HUES6 (cell line): Measurements from ENCODE around the gene MYMX.
A peak's percentile ranks its signal among the peaks of the same experiment; 100 is the strongest.

Experiments used
- H3K27ac ChIP-seq: 2 replicates; pipeline ENCODE4 v1.7.0; 2013; ENCODE audit warnings: low read depth, mild to moderate bottlenecking, low read length, inconsistent platforms
- H3K27me3 ChIP-seq: 2 replicates; pipeline ENCODE4 v1.6.1; 2013; ENCODE audit warnings: low read length; ENCODE audit not compliant: control insufficient read depth, insufficient read depth
- H3K36me3 ChIP-seq: 2 replicates; pipeline ENCODE4 v1.6.1; 2013; ENCODE audit warnings: low read length; ENCODE audit not compliant: control insufficient read depth, insufficient read depth
- H3K4me1 ChIP-seq: 2 replicates; pipeline ENCODE4 v1.6.1; 2013; ENCODE audit warnings: low read length; ENCODE audit not compliant: control insufficient read depth, insufficient read depth
- H3K4me3 ChIP-seq: 2 replicates; pipeline ENCODE4 v1.5.1; 2013; ENCODE audit warnings: low read depth, low read length
- H3K9ac ChIP-seq: one replicate; pipeline ENCODE4 v1.6.1; 2013; ENCODE audit warnings: mild to moderate bottlenecking, low read length
- H3K9me3 ChIP-seq: 2 replicates; pipeline ENCODE4 v1.6.1; 2013; ENCODE audit warnings: low read depth, low read length; ENCODE audit not compliant: control insufficient read depth, insufficient read depth

MYMX gene

GRCh38 chr6:44256775-44257024, 40.0 kb downstream of the MYMX start:
- H3K9ac ChIP-seq: peak overlapping the region; percentile 93
- H3K4me3 ChIP-seq: peak overlapping the region; percentile 92
- H3K36me3 ChIP-seq: peaks cover 59% of the 10 kb centered on the region
- no peaks in the 10 kb centered on the region for H3K27me3 ChIP-seq
- H3K9me3 ChIP-seq: no peaks in the 10 kb centered on the region
- peak overlapping the region; percentile 91; the same call in 1 of the 2 replicates for H3K27ac ChIP-seq
- peaks cover 14% of the 10 kb centered on the region for H3K4me1 ChIP-seq

GRCh38 chr6:44257025-44257752, 40.5 kb downstream of the MYMX start, which contains the start of gene SLC35B2:
SLC35B2 (minus strand) TSS chr6:44257528; CDS start chr6:44257410, 118 bp downstream.
- Histone ChIP-seq H3K27ac (peak within 1 kb of the TSS; percentile 91; the same call in 1 of the 2 replicates), H3K4me1 (peaks cover 14% of the 10 kb centered on the region), H3K36me3 (peaks cover 54% of the 10 kb centered on the region), H3K27me3 (no peaks in the 10 kb centered on the region), H3K9me3 (no peaks in the 10 kb centered on the region), H3K4me3 (peak within 1 kb of the TSS; percentile 92), H3K9ac (peak within 1 kb of the TSS; percentile 93)

DNA sequence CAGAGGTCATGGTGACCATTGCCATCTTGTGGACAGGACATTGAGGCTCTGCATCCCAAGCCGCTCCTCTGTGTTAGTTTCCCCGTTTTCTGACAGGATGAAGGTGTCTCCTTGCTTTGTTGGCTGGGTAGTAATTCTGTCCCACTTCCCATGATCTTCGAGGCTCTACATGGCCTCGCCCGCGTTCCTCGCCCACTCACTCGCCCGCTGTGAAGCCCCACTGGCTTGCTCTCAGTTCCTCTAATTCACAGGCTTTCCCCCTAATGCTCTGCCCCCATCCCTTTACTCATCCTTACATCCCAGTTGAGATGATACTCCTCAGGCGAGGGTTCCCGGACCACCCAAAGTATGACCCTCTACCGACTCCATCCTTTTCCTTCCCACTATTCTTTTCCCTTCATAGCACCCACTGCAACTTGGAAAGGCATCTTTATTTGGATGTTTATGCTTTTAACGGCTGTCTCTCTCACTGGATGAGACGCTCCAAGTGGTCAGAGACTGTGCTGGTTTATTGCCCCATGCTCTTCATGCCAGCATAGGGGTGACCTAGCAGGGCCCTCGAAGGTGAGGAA, 41.1 kb downstream of the MYMX start:
- Histone ChIP-seq H3K4me3 (peak overlapping the region; percentile 92), H3K9ac (peak overlapping the region; percentile 75), H3K36me3 (peaks cover 49% of the 10 kb centered on the region), H3K27ac (0 out of 2 replicates have a peak overlapping the region, but pooled peaks have one; percentile 34), H3K4me1 (peaks cover 19% of the 10 kb centered on the region), H3K27me3 (no peaks in the 10 kb centered on the region), H3K9me3 (no peaks in the 10 kb centered on the region)

GRCh38 chr6:44258325-44258863, 41.7 kb downstream of the MYMX start:
- no peak overlapping the region for H3K27ac ChIP-seq
- no peaks in the 10 kb centered on the region for H3K27me3 ChIP-seq
- no peaks in the 10 kb centered on the region for H3K9me3 ChIP-seq
- H3K36me3 ChIP-seq: peaks cover 43% of the 10 kb centered on the region
- peaks cover 24% of the 10 kb centered on the region for H3K4me1 ChIP-seq
- H3K4me3 ChIP-seq: no peak overlapping the region
- H3K9ac ChIP-seq: no peak overlapping the region

- Histone ChIP-seq H3K4me3 (no peak overlapping the region), H3K4me1 (peaks cover 30% of the 10 kb centered on the region), H3K27ac (no peak overlapping the region), H3K36me3 (peaks cover 38% of the 10 kb centered on the region), H3K9ac (no peak overlapping the region), H3K27me3 (no peaks in the 10 kb centered on the region), H3K9me3 (no peaks in the 10 kb centered on the region)
Observed at GRCh38 chr6:44258921-44259320, 42.2 kb downstream of the MYMX start.

DNA sequence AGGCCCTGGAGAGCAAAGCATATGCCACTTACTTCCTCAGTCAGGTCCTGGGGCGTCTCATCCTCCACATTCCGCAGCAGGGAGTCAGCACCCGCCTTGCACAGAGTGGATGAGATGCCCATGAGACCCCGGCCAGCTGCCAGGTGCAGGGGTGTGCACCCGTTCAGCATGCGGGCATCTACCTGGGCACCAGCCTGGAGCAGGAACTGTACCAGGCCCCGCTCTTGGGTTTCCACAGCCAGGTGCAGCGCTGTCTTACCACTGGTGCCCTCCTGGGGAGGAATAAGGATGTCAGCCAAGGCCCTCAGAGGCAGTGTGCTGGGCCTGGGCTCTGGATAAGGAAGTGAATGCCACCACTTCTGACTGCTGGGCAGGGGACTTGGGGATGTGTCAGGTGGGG, 43.3 kb downstream of the MYMX start:
- no peak overlapping the region for H3K27ac ChIP-seq
- H3K4me1 ChIP-seq: peaks cover 38% of the 10 kb centered on the region
- H3K9me3 ChIP-seq: no peaks in the 10 kb centered on the region
- H3K9ac ChIP-seq: no peak overlapping the region
- peaks cover 27% of the 10 kb centered on the region for H3K36me3 ChIP-seq
- no peak overlapping the region for H3K4me3 ChIP-seq
- no peaks in the 10 kb centered on the region for H3K27me3 ChIP-seq

DNA sequence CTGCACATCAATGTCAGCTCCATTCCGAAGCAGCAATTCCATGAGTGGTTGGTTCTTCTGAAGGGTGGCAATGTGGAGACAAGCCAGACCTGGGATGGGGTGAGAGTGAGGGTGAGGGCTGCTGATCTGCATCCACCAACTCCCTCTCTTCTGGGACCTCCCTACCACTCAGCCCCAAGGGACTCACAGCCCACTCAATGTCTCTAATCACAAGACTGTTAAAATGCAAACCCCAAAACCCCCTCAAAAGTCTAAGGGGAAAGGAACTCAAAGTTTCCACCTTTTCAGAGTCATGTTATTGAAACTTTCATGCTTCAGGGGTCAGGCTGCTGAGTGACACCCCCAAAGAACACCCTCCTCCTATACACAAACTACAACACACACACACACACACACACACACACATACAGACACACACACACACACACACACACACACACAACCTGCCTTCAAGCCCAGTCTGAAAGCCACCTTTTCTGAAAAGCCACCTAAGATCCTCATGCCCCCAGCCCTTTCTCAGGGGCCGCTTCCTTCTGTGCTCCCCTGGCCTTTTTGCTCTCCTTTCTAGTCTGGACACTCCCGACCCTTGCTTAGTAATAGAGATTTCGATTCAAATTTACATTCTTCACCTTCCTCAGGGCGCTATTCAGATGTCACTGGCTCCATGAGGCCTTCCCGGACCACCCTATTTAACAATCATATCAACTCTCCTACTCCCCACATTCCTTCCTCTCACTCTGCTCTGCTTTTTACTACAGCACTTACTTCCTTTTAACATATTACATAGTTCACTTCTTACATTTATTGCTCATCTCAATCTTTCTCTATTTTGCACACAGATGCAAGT, 43.9 kb downstream of the MYMX start:
- H3K9me3 ChIP-seq: no peaks in the 10 kb centered on the region
- H3K4me1 ChIP-seq: peaks cover 39% of the 10 kb centered on the region
- peaks cover 20% of the 10 kb centered on the region for H3K36me3 ChIP-seq
- no peak overlapping the region for H3K9ac ChIP-seq
- H3K4me3 ChIP-seq: no peak overlapping the region
- no peak overlapping the region for H3K27ac ChIP-seq
- no peaks in the 10 kb centered on the region for H3K27me3 ChIP-seq

DNA sequence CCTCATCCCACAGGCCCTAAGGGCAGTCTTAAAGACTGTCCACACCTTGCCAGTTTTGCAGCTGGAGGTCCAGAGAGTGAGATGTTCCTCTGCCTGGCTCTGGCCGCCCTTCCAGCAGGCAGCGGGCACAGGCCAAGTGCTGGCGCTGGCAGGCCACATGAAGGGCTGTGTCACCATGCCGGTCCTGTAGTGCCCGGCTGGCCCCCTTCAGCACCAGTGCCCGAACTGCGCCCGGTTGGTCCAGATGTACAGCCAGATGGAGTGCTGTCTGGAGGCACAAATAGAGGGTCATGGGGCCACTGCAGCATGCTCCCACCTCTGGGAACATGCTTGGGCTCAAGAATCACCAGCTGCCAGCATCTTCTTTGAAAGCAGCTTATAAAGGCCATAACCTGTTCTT, 44.9 kb downstream of the MYMX start:
- H3K27ac ChIP-seq: no peak overlapping the region
- no peak overlapping the region for H3K9ac ChIP-seq
- no peaks in the 10 kb centered on the region for H3K9me3 ChIP-seq
- H3K36me3 ChIP-seq: peaks cover 19% of the 10 kb centered on the region
- H3K4me1 ChIP-seq: peaks cover 34% of the 10 kb centered on the region
- no peak overlapping the region for H3K4me3 ChIP-seq
- no peaks in the 10 kb centered on the region for H3K27me3 ChIP-seq

- Histone ChIP-seq H3K27me3 (no peaks in the 10 kb centered on the region), H3K27ac (no peak overlapping the region), H3K4me3 (peak overlapping the region; percentile 87; the same call in 1 of the 2 replicates), H3K9ac (no peak overlapping the region), H3K9me3 (no peaks in the 10 kb centered on the region), H3K36me3 (peaks cover 19% of the 10 kb centered on the region), H3K4me1 (peaks cover 32% of the 10 kb centered on the region)
Observed at GRCh38 chr6:44262467-44263353, 46.0 kb downstream of the MYMX start.

DNA sequence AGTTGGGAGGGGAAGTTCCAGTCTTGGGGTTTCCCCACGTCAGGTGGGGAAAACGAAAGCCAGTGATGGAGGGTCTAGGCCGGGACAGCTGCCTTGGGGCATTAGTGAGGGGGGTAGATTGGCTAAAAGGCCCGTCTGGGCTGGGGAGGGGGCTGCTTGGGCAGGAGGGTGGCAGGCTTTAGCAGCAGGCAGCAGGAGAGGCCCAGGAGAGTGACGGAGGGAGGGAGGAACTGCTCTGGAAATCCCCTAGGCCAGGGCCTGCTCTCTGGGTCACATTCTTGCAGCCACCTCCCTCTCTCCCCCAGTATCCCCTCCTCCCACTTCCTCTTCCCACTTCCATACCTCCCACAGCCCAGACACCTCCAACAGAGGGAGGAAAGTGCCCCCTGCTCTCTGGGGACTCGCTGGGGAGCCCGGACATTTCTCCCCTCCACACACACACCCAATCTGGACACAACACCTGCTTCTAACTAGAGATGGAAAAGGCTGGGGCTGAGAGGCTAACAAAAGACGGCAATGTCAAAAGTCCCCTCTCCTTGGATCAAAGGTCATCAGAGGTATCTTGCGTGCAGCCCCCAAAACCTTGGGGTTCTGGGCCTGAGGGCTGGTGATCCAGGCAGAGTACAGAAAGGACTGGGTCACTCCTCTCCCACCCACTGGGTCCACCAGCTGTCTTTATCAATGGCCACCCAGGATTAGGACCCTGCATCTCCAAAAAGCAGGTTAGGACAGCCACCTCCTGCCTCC, 46.8 kb downstream of the MYMX start:
- Histone ChIP-seq H3K9me3 (no peaks in the 10 kb centered on the region), H3K4me1 (peaks cover 32% of the 10 kb centered on the region), H3K27ac (no peak overlapping the region), H3K27me3 (peaks cover 4% of the 10 kb centered on the region; the same call in 1 of the 2 replicates), H3K36me3 (peaks cover 18% of the 10 kb centered on the region), H3K4me3 (peak overlapping the region; percentile 87), H3K9ac (no peak overlapping the region)
